Measurements from ENCODE around the gene KHDC1L. TPM values are rescaled to one million over a fixed set of nuclear protein-coding genes. Genes with fewer than 3 reads are reported as not detected.

The KHDC1L gene
- total and polyA plus RNA-seq, 4 donors: not detected

DNA sequence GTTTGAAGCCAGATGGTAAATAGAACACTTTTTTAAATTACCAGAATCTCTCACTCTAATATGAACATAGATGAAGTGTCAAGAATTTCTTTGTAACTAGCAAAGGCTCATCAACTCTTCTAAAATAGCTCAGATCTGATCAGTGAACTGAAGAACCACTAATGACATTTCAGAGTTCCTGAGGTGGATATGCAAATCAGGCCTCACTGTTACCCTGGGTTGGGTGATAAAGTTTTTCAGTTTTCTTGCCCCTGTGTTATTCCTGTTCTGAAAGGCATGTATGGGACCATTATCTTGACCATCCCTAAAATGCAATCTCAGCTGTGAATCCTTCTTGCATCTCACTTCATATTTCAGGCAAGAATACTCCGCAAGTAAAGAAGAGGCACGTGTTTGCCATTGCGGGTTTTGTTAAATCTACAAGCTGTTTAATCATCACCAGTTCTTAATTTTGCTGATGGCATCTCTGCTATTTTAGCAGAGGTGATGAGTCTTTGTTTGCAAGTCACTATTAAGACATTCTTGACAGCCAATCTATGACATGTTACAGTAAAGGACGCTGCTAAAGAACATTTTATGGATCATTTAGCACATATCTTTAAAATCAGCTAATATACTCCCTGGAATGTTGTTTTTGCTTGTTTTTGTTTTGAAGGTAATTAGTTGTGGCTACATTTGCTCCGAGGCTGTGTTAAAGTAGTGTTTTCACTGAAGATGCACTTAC, 47.9 kb downstream of the KHDC1L start:
- WGBS: 69% methylated on average over 5 of the region's 5 CpGs

DNA sequence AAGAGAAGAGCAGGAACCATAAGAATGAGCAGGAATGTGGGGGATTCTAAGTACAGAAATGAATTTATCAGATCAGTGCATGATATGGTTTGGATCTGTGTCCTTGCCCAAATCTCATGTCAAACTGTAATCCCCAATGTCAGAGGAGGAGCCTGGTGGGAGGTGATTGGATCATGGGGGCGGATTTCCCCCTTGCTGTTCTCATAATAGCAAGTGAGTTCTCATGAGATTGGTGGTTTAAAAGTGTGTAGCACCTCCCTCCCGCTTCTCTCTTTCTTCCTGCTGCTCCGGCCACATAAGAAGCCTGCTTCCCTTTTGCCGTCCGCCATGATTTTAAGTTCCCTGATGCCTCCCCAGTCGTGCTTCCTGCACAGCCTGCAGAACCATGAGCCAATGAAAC, 49.2 kb downstream of the KHDC1L start:
- H3K9me3 ChIP-seq (ENCODE audit: control insufficient read depth in 4 of 4, low read length in 3 of 4): no peaks in the 10 kb centered on the region
- peaks cover 0 to 6% (median 1%) of the 10 kb centered on the region in 4 donors for H3K4me1 ChIP-seq (ENCODE audit: control insufficient read depth in 4 of 4, insufficient read depth in 4 of 4, low read length in 3 of 4)
- 68% methylated on average over 6 of the region's 6 CpGs for WGBS
- DNase-seq (ENCODE audit: low spot score): no peak
- no peak overlapping the region for H3K27ac ChIP-seq (ENCODE audit: low read depth in 1 of 2, low read length in 2 of 2)
- no peak overlapping the region for H3K4me3 ChIP-seq (ENCODE audit: low read depth in 1 of 3, low read length in 3 of 3)
- TF ChIP-seq TAF1 (conservative IDR thresholded peaks at IDR 0.05): no peak
- no peak for TF ChIP-seq NR2F2 (IDR thresholded peaks at IDR 0.05)
- no peak for TF ChIP-seq HNF4A (conservative IDR thresholded peaks at IDR 0.05)
- TF ChIP-seq SP1 (IDR thresholded peaks at IDR 0.05): no peak
- TF ChIP-seq, protein P1, sequence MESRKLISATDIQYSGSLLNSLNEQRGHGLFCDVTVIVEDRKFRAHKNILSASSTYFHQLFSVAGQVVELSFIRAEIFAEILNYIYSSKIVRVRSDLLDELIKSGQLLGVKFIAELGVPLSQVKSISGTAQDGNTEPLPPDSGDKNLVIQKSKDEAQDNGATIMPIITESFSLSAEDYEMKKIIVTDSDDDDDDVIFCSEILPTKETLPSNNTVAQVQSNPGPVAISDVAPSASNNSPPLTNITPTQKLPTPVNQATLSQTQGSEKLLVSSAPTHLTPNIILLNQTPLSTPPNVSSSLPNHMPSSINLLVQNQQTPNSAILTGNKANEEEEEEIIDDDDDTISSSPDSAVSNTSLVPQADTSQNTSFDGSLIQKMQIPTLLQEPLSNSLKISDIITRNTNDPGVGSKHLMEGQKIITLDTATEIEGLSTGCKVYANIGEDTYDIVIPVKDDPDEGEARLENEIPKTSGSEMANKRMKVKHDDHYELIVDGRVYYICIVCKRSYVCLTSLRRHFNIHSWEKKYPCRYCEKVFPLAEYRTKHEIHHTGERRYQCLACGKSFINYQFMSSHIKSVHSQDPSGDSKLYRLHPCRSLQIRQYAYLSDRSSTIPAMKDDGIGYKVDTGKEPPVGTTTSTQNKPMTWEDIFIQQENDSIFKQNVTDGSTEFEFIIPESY (IDR thresholded peaks at IDR 0.05): no peak
- TF ChIP-seq, protein P2, sequence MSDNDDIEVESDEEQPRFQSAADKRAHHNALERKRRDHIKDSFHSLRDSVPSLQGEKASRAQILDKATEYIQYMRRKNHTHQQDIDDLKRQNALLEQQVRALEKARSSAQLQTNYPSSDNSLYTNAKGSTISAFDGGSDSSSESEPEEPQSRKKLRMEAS (IDR thresholded peaks at IDR 0.05): no peak
- H3K36me3 ChIP-seq (ENCODE audit: control insufficient read depth in 4 of 4, insufficient read depth in 3 of 4, low read depth in 1 of 4, low read length in 3 of 4): no peaks in the 10 kb centered on the region
- no peak overlapping the region for H3K9ac ChIP-seq (ENCODE audit: low read depth in 1 of 2, low read length in 2 of 2)
- peaks cover 0 to 3% (median 0%) of the 10 kb centered on the region in 4 donors for H3K27me3 ChIP-seq (ENCODE audit: control insufficient read depth in 4 of 4, insufficient read depth in 4 of 4, low read length in 3 of 4)

More for the DNA sequence above, 47.9 kb downstream of the KHDC1L start:
- Histone ChIP-seq H3K9me3 (ENCODE audit: control insufficient read depth in 4 of 4, low read length in 3 of 4) (no peaks in the 10 kb centered on the region), H3K4me1 (ENCODE audit: control insufficient read depth in 4 of 4, insufficient read depth in 4 of 4, low read length in 3 of 4) (peaks cover 0 to 6% (median 1%) of the 10 kb centered on the region in 4 donors), H3K36me3 (ENCODE audit: control insufficient read depth in 4 of 4, insufficient read depth in 3 of 4, low read depth in 1 of 4, low read length in 3 of 4) (no peaks in the 10 kb centered on the region), H3K27me3 (ENCODE audit: control insufficient read depth in 4 of 4, insufficient read depth in 4 of 4, low read length in 3 of 4) (peaks cover 0 to 3% (median 0%) of the 10 kb centered on the region in 4 donors), H3K9ac (ENCODE audit: low read depth in 1 of 2, low read length in 2 of 2) (no peak overlapping the region), H3K4me3 (ENCODE audit: low read depth in 1 of 3, low read length in 3 of 3) (no peak overlapping the region), H3K27ac (ENCODE audit: low read depth in 1 of 2, low read length in 2 of 2) (no peak overlapping the region)
- DNase-seq (ENCODE audit: low spot score): no peak
- no peak for TF ChIP-seq FOXA1 (IDR thresholded peaks at IDR 0.05)
- TF ChIP-seq, protein P3, sequence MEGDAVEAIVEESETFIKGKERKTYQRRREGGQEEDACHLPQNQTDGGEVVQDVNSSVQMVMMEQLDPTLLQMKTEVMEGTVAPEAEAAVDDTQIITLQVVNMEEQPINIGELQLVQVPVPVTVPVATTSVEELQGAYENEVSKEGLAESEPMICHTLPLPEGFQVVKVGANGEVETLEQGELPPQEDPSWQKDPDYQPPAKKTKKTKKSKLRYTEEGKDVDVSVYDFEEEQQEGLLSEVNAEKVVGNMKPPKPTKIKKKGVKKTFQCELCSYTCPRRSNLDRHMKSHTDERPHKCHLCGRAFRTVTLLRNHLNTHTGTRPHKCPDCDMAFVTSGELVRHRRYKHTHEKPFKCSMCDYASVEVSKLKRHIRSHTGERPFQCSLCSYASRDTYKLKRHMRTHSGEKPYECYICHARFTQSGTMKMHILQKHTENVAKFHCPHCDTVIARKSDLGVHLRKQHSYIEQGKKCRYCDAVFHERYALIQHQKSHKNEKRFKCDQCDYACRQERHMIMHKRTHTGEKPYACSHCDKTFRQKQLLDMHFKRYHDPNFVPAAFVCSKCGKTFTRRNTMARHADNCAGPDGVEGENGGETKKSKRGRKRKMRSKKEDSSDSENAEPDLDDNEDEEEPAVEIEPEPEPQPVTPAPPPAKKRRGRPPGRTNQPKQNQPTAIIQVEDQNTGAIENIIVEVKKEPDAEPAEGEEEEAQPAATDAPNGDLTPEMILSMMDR (IDR thresholded peaks at IDR 0.05; ENCODE audit: low read depth, low read length, missing input control): no peak

DNA sequence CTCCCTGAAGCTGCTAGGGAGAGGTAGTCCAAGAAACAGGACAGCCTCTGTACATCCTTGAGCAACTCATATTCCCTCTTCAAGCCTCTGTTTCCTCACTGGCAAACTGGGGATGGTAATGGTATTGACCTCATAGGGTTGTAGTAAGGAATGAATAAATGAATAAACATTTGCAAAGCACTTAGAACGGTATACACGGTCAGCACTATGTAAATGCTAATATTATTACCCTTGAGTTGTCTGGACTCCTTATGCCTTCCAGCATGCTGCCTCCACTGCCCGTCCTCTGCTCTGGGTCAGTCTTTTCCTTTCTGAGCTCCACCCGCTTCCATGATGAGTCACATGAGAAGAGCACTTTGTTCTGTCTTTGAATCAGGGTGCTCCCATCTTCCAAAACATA, 50.6 kb downstream of the KHDC1L start:
- no peaks in the 10 kb centered on the region for H3K9me3 ChIP-seq (ENCODE audit: control insufficient read depth in 4 of 4, low read length in 3 of 4)
- no peak overlapping the region for H3K4me3 ChIP-seq (ENCODE audit: low read depth in 1 of 3, low read length in 3 of 3)
- no peak overlapping the region for H3K27ac ChIP-seq (ENCODE audit: low read depth in 1 of 2, low read length in 2 of 2)
- no peaks in the 10 kb centered on the region for H3K36me3 ChIP-seq (ENCODE audit: control insufficient read depth in 4 of 4, insufficient read depth in 3 of 4, low read depth in 1 of 4, low read length in 3 of 4)
- DNase-seq (ENCODE audit: low spot score): no peak
- no peak overlapping the region for H3K9ac ChIP-seq (ENCODE audit: low read depth in 1 of 2, low read length in 2 of 2)
- 77% methylated on average over 4 of the region's 4 CpGs for WGBS
- TF ChIP-seq JUND (IDR thresholded peaks at IDR 0.05) (no peak), GABPA (IDR thresholded peaks at IDR 0.05 in 1 of 2, conservative IDR thresholded peaks at IDR 0.05 in 1 of 2) (no peak), FOXA1 (IDR thresholded peaks at IDR 0.05) (no peak), RXRA (IDR thresholded peaks at IDR 0.05) (no peak), FOXA2 (IDR thresholded peaks at IDR 0.05) (no peak), RAD21 (IDR thresholded peaks at IDR 0.05) (no peak), SP1 (IDR thresholded peaks at IDR 0.05) (no peak)
- TF ChIP-seq, protein P2 (IDR thresholded peaks at IDR 0.05): no peak
- TF ChIP-seq, protein P1 (IDR thresholded peaks at IDR 0.05): no peak
- H3K27me3 ChIP-seq (ENCODE audit: control insufficient read depth in 4 of 4, insufficient read depth in 4 of 4, low read length in 3 of 4): peaks cover 0 to 3% (median 0%) of the 10 kb centered on the region in 4 donors
- H3K4me1 ChIP-seq (ENCODE audit: control insufficient read depth in 4 of 4, insufficient read depth in 4 of 4, low read length in 3 of 4): no peaks in the 10 kb centered on the region

Data from liver (tissue), 9 donors.